NCI-H510A treated with DMSO at 0.1 percent for 48 hours (cell line): ENCODE results near the gene ARHGEF17.

Experiments
- DNase-seq: peaks from one replicate; lab custom pipeline; 2025; lab: John Stamatoyannopoulos, UW

ARHGEF17 gene

GRCh38 chr11:73406619-73407018, 98.5 kb downstream of the ARHGEF17 start:
- no peak for DNase-seq

DNA sequence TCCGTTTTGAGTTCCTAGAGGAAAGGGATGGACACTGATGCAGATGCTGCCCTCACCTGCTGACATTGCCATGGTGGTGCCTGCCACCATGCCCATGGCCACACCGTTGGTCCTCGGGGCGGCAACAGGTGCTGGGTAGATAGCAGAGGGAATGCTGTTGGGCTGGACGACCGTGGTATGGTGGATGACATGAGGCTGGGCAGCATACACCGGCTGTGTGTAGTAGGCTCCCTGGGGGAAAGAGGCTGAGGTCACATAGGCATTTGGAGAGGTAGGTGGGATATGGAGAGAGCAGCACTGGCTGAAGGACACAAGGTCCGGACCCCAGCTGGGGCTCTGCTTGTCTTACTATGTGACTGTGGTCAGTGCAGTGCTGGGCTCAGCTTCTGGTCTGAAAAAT, 101.4 kb downstream of the ARHGEF17 start:
- DNase-seq: no peak

- no peak for DNase-seq
These were observed 102.6 kb downstream of the ARHGEF17 start for GRCh38 chr11:73410627-73411026.

DNA sequence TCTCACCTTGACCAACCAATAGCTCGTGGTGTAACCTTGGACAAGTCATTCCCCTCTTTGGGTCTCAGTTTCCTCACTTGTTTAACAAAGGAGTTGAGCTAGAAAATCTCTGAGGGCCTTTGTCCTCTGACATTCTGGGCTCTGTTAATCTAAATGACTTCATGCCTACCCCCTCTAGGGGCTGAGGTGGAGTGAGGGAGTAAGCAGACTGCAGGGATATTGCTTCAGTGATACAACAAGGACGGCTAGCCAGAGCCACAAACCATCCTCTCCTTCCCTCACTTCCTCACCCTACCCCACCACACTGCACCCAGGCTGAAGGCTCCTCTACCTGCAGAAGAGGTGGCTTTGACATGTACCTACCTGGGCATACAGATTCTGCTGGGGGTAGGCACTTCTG, 103.0 kb downstream of the ARHGEF17 start:
- no peak for DNase-seq

- DNase-seq: no peak
These were observed 104.2 kb downstream of the ARHGEF17 start for GRCh38 chr11:73412308-73412707.

DNA sequence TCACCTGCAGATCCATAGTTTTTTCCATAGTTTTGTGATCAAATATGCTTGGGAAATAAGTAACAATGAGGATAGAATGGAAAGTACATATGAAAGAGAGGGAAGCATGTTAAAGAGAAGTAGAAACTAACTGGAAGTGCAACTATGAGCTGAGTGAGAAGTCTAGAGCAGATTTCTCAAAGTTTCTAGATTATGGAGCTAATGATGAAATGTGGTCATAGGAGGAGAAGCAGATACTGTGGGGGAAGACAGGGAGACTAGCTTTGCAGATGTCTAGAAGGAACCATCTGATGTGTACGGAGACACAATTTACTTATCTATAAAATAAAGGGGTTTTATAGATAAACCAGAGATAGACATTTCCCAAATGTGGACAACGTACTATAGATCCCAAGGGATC, 105.2 kb downstream of the ARHGEF17 start:
- DNase-seq: no peak

- DNase-seq: no peak
These were observed 107.0 kb downstream of the ARHGEF17 start for GRCh38 chr11:73414977-73415651.

- DNase-seq: no peak
These were observed 108.0 kb downstream of the ARHGEF17 start for GRCh38 chr11:73415854-73416615.

DNA sequence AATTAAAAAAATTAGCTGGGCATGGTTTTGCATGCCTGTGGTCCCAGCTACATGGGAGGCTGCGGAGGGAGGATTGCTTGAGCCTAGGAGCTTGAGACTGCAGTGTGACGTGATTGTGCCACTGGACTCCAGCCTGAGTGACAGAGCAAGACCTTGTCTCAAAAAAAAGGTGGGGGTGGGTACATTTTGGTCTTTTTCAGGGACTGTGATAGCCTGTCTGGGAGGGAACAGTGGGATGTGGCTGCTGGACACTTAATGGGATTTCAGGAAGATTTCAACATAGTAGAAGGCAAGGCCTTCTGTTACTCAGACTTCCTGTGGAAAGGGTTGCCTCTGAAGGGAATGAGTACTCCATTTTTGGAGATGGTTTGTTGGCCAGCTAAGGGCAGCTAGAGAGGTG, 108.7 kb downstream of the ARHGEF17 start:
- no peak for DNase-seq
